ENCODE data around the gene PTGER3.
"Not testable (repeated sequence)": the region's sequence is repeated elsewhere in the genome, so short reads cannot be mapped to it uniquely, and the experiment has no call there.

PTGER3 gene

DNA sequence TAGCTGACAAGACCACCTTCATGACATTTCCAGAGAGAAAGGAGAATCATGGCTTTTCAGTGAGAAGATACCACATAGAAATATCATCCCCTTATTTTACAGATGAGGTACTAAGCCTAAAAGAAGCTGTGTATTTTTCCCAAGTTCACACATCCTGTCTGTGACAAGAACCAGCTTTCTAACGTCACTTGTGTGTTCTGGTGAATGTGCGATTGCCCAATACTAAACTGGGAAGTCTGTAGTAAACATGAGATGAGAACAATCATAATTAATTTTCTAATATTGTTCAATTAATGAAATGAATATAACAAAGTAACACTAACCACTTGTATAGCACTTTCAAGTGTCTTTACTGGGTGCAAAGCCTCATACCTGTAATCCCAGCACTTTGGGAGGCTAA is 46.0 kb downstream of the PTGER3 start:
- no peak for DNase-seq

DNA sequence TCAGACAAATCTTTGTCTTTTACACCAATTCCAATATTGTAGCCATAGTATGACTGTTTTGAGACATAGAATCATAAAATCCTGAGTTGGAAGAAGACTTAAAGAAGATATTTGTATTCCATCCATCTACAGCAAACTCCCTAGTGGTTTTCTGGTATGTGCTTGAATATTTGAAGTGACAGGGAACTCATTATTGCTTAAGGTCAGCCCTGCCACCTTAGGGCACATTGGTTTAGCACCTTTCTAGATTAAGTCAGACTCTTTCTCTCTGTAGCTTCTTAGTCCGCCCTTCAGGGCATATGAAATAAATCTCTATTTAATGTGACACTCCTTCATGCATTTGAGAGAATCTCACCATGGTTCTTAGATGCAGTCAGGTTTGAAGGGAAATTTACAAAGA is 49.8 kb downstream of the PTGER3 start:
- no peak for DNase-seq

DNA sequence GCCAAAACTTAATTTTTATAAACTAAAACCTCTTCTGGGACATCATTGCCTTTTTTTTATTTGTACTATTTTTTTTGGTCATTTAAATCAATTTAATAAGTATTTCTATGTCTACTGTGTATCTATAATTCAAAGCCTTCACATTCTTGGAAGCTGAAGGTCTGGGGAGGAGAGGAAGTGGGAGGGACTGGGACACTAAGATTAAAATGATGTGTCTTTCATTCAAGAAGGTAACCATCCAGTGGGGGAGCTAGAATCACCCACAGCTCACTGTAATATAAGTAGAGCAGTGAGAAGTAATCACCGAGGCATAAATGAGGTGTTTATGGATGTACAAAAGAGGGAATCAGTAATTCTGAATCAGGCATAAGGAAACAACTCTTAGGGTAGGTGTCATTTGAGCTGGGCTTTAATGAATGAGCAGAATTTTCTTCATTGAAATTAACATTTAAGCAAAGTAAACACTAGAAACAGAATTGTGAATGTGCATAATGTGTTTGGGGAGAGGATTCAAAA is 52.8 kb downstream of the PTGER3 start:
- DNase-seq = no peak

DNA sequence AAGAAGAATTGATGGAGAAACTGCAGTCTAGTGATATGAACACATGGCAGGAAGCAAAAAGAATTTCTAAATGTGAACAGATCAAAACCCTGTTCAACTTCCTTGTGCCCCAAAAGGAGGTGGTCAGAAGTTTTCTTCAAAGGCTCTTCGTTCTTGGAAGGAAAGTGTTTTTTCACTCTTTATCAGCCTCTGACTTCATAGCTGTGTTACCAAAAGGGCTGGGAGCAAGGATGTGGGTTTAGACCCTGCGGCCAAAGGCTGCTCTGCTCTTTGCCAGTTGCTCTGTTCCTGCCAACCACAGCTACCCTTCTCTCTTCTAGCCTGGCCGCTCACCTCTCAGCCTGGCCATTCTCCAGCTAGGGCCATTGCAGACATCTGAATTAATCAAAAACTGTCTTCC is 53.8 kb downstream of the PTGER3 start:
- DNase-seq = no peak

DNA sequence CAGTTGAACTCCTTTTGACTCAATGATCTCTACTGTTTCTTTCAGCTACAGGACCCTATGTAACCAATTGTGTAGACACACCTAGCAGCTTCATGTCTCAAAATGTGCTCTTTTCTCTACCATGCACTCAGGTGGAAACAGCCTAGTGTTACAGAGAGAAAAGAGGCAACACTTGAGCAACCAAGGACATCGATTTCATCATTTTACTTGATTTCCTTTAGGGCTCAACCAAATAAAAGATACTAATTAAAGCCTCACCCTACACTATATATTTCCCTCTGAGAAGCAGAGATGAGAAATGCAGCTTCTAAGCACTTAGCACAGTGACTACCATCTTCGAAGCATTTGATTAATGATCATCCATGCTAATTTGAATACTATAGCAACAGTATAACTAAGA is 55.1 kb downstream of the PTGER3 start:
- no peak for DNase-seq

DNA sequence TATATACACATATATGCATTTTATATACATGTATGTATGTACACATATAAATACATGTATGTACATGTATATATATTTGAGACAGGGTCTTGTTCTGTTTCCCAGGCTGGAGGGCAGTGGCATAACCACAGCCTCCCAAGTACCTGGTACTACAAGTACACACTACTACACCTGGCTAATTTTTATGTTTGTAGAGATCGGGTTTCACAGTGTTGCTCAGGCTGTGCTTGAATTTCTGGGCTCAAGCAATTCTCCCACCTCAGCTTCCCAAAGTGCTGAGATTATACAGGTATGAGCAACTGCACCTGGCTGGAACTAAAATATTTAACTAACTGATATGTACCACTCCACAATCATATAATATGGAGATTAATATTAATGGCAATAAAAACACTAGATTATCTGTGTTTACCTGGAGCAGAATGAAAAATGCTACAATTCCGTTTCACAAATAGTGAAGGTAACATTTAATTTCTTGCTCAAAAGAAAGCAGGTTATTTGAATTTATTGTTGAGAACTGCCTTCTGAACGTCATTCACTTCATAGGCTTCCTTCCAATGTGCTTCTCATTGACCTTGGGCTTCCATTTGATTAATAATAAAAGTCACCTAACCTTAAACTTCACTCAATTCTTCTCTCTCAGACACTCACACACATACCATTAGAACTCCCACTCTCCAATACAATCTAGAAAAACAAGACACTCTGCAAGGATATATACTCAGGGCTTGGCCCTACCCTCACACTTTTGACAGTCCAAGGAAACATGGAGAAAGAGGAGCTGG is 57.0 kb downstream of the PTGER3 start:
- no peak for DNase-seq

DNA sequence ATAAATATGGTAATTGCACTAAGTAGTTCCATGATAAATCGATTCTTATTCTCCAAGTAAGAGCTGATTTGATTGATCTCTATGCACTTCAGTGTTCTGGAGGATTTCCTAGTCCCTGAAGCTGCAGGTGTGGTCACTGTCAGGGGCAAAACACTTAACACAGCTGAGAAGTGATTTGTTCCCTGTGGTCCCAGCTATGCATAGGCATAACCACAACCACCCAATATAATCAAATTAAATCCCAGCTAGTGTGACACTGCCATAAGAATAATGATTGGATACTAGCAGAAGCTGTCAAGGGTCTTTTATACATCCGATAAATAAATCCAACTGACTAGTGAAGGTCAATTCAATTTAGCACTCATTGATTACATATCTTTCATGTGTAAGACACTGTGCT is 60.1 kb downstream of the PTGER3 start:
- no peak for DNase-seq

DNA sequence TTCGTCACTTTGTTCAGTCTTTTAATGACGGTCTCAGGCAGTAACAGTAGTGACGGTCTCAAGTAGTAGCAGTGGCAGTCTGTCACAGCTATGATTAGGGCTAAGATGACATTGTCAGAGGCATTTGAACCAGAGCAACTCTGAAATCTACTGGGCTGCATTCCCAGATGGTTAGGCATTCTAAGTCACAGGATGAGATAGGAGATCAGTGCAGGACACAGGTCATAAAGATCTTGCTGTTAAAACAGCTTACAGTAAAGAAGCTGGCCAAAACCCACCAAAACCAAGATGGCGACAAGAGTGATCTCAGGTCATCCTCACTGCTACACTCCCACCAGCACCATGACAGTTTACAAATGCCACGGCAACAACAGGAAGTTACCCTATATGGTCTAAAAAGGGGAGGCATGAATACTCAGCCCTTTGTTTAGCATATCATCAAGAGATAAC is 61.8 kb downstream of the PTGER3 start:
- not testable (repeated sequence) for DNase-seq

DNA sequence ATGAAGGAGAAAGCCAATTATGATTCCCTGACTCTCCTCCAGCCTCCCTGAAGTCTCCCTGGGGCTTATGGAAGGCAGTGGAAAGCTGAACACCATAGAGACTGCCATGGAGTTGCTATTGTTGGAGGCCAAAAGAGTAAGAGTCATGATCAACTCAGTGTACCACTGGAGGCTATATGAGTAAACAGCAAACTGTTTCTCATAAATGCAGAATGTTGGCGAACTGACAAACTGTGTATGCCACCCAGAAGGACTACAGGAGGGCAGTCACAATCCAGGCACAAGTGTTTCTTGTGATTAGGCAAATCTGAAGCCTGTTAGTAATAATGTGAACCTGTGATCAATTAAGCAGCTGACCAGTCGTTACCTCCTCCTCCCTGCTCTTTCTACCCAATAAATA is 62.3 kb downstream of the PTGER3 start:
- DNase-seq = not testable (repeated sequence)

DNA sequence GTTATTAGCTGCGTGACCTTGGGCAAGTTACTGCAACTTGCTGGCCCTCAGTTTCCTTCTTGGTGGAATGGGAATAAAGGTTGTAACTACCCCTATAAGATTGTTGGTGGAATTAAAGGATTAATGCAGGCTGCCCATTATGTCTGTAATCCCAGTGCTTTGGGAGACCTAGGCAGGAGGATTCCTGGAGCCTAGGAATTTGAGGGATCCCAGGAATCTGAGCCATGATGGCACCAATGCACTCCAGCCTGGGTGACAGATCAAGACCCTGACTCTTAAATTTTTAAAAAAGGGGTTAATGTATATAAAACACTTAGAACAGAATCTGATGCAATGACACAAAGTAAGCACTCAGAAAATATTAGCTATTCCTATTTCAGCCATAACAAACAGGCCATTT is 67.3 kb downstream of the PTGER3 start:
- no peak for DNase-seq

DNA sequence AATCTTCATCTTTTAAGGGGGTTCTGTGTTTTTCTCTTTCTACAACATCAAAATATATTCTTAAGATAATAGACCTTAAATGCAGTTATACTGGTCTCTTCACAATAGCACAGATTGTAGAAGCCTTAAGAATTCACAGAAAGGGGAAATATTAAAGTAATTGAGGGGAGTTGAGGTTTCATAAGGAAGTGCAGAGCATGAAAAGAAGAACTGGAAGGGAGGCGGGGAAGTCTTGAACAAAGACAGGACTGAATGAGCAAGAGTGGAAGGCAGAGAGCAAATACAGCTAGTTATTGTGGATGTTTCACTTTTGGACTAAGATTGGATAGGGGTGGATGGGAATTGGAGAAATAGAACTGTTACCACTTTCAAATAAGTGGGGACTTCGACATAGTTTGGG is 67.7 kb downstream of the PTGER3 start:
- no peak for DNase-seq

DNA sequence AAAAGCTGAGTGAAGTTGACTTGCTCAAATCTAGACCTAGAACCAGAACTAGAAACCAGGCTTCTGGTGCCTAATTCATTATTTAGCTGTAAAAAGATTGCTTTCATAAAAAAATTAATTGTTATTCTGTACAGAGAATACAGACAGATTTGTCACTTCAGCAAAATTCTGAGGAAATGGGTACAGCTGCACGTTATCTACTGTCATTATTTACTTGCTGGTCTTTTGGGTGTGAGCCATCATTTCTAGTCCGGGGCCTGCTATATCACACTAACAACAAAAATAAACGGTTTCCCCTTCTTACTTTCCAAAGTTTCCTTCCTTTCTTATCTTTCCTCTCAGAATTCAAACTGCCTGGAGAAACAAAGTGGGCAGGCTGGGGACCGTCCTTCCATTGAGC is 68.3 kb downstream of the PTGER3 start:
- no peak for DNase-seq

DNA sequence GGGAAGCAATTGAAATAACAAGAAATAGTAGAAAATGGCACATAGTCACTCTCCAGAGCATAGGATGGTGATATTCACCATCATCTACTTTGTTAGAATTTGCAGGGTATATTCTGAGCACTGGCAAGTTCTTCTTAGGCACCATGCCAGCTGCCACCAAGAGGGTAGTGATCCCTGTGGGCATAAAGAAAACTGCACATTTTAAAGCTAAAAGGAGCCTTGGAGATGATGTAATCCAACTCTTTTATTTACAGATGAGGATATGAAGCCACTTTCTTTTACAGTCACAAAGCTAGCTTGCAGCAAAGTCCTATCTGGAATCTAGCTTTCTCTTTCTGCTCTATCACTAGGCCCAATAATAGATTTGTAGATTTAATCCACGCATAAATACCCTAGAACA is 69.0 kb downstream of the PTGER3 start:
- no peak for DNase-seq

DNA sequence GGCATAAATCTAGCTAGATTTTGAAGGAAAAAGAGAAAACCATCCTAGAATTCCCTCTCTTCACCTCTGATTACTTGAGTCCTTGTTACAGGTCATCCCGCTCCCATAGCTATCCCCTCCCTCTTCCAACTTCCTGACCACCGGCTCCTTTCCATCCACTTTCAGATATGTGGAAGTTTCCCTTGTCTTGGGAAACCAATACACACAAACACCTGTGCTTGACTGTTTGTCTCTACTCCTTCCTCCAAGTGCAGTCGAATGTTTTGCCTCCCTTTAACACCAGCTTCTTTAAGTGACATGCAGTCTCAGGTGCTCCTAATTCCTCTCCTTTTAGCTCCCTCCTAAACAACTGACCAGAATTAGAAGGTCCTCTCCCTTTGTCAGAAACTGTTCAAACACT is 70.0 kb downstream of the PTGER3 start:
- DNase-seq = no peak

DNA sequence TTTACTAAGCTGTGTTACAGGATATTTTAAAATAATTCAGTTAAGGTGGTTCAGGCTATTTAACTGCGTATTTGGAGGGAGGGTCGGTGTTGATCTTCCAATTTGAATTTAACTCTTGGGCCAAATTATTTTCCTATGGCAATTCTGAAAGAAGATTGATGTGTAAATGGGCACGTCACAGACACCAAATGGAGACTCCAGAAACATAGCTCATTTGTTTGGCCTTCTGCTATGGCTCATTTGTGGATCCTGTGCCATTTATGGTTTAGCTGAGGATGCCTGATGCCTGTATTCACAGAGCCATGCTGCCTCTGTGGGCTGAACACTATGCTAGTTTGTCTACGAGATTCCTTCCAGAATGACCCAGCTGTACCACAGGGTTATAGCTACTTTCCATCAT is 70.6 kb downstream of the PTGER3 start:
- DNase-seq = no peak

DNA sequence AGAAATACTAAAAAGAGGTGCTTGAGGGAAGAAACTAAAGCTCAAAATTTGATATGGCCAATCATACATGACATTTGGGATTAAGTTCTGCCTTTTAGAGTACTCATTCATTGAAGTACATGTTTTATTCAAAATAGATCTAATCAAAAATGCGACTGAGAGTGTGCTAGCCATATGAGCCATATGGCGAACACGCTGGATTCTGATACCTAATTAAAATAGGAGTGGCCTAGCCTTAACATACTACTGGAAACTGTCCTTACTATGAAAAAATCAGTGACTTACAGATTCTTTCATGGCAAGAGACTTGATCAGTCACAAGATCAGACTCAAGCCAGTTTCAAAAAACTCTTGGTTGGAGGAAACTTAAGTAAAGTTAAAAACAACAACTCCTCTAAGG is 73.9 kb downstream of the PTGER3 start:
- no peak for DNase-seq

DNA sequence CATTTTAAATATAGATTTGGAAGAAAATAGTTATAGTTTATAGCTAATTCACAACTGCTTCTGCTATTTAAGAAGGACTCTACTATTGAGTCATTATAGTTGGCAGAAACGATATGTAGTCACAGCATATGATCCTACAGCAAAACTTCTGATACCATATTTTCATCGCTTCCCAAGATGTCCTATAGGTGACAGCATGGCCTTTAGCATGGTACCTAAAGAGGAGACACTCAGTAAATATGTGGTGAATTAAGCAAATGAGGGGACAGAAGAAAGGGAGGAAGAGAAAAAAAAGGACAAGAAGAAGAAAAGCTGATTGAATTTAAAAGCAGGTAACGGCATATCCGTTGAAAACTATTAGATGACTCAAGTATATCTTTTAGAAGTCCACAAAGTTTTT is 77.2 kb downstream of the PTGER3 start:
- no peak for DNase-seq

DNA sequence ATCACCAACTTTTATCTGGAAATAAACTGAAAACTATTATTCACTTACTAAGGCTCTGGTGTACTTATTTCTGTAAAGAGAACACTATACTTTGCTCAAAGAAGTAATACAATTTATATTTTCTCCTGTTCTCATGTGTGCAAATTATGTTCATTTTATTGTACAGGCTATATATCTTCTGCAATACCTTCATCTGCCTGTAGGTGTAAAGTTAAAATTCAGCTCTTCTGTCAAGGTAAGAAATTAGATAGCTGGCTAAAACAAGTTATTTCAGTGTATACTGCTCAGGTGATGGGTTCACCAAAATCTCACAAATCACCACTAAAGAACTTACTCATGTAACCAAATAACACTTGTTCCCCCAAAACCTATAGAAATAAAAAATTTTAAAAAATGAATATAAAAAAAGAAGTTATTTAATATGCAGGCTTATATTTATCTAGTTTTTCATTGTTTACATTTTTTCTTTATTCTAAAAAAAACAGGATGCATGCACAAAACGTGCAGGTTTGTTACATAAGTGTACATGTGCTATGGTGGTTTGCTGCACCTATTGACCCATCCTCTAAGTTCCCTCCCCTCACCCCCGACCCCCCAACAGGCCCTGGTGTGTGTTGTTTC is 81.5 kb downstream of the PTGER3 start:
- no peak for DNase-seq

DNA sequence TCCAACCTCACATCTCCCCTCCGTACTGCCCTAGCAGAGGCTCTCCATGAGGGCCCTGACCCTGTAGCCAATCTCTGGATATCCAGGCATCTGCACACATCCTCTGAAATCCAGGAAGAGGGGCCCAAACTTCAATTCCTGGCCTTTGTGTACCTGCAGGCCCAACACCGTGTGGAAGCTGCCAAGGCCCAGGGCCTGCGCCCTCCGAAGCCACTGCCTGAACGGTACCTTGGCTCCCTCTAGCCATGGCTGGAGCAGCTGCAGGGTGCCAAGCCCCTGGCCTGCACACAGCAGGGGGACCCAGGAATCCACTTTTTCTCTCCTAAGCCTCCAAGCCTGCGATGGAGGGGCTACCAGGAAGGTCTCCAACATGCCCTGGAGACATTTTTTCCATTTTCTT is 84.2 kb downstream of the PTGER3 start:
- no peak for DNase-seq

DNA sequence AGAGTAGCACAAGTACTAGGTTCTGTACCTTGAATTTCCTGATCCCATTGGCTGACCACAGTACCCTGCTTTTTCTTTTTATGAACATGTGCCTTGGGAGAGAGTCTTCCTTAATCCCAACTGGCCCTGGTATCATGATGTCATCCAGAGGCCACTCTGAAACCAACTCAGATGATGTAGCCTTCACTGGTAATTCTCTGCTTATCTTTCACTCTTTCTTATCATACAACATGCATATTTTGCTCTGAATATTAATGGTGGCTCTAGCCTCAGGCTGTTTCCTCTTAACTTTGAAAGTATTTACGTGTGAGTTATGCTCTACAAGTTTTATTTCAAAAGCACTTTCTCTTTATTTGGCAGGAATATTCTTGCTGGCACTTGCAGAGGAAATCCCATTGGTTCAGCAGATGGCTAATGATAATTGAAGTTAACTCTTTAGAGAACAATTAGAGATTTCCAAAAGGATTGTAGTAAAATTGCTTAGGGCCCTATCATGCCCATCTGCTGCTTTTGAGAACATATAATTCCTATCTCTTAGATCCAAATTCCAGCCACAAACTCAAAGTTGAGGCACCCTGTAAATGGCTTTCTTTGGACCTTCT is 86.1 kb downstream of the PTGER3 start:
- DNase-seq = no peak

DNA sequence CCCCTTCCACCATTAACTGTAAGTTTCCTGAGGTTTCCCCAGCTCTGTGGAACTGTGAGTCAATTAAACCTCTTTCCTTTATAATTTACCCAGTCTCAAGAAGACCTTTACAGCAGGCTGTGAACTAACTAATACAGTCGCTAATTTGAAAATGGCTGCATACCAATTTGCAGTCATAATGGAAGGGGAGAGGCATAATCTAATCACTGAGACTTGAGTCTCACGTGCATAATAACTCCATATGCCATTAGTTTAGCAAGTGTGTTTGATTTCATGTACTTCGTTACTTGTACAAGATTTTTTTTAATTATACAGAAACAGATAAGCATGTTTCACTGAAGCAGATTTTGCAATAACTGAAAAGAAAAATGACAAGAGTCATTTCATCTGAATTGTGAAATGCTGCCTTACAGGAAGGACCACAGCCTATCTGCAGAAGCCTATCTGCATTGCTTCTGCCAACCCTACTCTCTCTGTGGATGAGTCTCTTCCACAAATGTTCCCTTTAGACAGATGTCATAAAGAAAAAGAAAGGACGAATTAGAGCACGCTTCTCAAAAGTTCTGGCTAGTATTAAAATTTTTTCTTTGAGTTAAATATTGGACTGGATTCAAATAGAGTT is 99.1 kb downstream of the PTGER3 start:
- DNase-seq = no peak

DNA sequence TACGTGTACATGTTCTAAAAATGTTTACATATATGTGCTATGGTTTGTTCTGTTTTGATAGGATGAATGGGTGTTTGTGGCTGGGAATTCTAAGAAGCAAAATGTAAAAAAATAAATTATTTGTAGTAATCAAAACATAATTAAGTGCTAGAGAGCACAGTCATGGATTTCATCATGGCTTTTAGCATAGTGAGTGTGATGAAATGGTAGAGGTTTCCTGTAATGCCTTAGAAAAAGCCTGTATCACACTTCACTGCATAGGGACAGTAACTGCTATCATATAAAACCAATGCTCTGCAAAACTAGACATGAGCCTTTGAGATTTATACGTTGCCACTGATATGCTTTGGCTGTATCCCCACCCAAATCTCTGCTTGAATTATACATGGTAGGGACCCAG is 99.8 kb downstream of the PTGER3 start:
- DNase-seq = no peak

DNA sequence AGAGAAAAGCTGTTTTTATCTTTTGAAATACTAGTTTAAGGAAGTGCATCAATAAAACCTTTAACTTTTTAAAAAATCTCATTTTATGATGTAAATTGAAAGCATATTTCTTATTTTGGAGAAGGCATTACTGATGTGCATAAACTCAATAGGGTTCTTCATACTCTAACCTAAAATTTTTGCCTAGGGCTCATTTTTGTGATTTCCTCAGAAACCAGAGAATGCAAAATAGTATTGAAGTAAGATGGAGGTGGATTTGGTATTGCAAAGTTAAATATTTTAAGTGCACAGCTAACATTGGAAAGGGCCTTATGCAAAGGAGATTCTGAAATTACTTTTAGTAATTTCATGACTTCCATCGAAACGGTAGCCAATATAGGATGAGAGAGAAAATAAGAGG is 101.9 kb downstream of the PTGER3 start:
- DNase-seq = no peak

DNA sequence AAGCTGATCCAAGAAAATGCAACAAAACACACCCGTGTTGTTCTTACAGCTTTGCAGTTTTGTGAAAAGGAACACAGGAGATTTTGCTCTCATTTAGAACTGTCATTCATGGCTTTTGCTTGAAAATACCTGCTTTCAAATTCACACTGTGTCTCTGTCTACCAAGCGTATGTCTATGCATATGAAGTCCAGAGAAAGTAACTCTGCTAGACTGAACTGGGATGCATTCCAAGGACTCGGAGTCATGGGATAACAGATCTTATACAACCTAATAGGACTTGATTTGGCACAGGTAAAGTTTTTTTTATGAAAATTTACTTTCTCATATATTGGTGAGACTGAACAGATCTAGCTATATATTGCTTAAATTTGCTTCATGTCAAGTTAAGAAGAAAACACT is 102.4 kb downstream of the PTGER3 start:
- no peak for DNase-seq

Measured in activated T-cell treated with anti-CD3 and anti-CD28 coated beads, Interleukin-2, amount 50 U/mL, for 48 hours (primary cell).